Trophoblast cell (in vitro differentiated cells and primary cell): ENCODE measurements around the gene GCN1.

ENCODE experiments used
- DNase-seq, 2 donors: peaks; one replicate each; pipeline ENCODE4 v3.0.0-alpha.2; 2016
- H2AFZ ChIP-seq: 2 replicates; pipeline ENCODE4 v1.6.1; 2013; ENCODE audit warnings: low read length, moderate library complexity, mild to moderate bottlenecking; ENCODE audit not compliant: insufficient read depth, poor library complexity
- H2AK5ac ChIP-seq: 2 replicates; pipeline ENCODE4 v1.6.1; 2013; ENCODE audit warnings: mild to moderate bottlenecking, low read length
- H2BK120ac ChIP-seq: 2 replicates; pipeline ENCODE4 v1.6.1; 2013; ENCODE audit warnings: low read length, mild to moderate bottlenecking, moderate library complexity; ENCODE audit not compliant: insufficient read depth, poor library complexity
- H2BK12ac ChIP-seq: 2 replicates; pipeline ENCODE4 v1.6.1; 2013; ENCODE audit warnings: mild to moderate bottlenecking, low read length, moderate library complexity
- H2BK5ac ChIP-seq: 2 replicates; pipeline ENCODE4 v1.6.1; 2013; ENCODE audit warnings: low read length, low read depth, moderate library complexity, mild to moderate bottlenecking; ENCODE audit not compliant: poor library complexity
- H3K14ac ChIP-seq: 2 replicates; pipeline ENCODE4 v1.6.1; 2013; ENCODE audit warnings: mild to moderate bottlenecking, low read length
- H3K18ac ChIP-seq: 2 replicates; pipeline ENCODE4 v1.6.1; 2013; ENCODE audit warnings: mild to moderate bottlenecking, low read length
- H3K23ac ChIP-seq: 2 replicates; pipeline ENCODE4 v1.6.1; 2013; ENCODE audit warnings: low read length
- H3K27ac ChIP-seq: 2 replicates; pipeline ENCODE4 v1.5.1; 2013; ENCODE audit warnings: low read depth, mild to moderate bottlenecking, inconsistent platforms, low read length, moderate library complexity
- H3K27me3 ChIP-seq: 2 replicates; pipeline ENCODE4 v1.6.1; 2013; ENCODE audit warnings: inconsistent platforms, mild to moderate bottlenecking, low read length, moderate library complexity; ENCODE audit not compliant: insufficient read depth
- H3K36me3 ChIP-seq, 2 experiments: 1 replicate in 1 of 2; 2 replicates in 1 of 2; pipeline ENCODE4 v1.6.1; 2013; ENCODE audit warnings: low read length in 2 of 2, mild to moderate bottlenecking in 2 of 2, moderate library complexity in 1 of 2; ENCODE audit not compliant: insufficient read depth in 2 of 2, control insufficient read depth in 1 of 2
- H3K4ac ChIP-seq: 2 replicates; pipeline ENCODE4 v1.6.1; 2013; ENCODE audit warnings: low read depth, mild to moderate bottlenecking, low read length, moderate library complexity
- H3K4me1 ChIP-seq, 2 experiments: 1 replicate in 1 of 2; 2 replicates in 1 of 2; pipeline ENCODE4 v1.6.1; 2013; ENCODE audit warnings: low read length in 2 of 2, mild to moderate bottlenecking in 2 of 2, moderate library complexity in 1 of 2; ENCODE audit not compliant: insufficient read depth in 2 of 2, control insufficient read depth in 1 of 2
- H3K4me2 ChIP-seq: 2 replicates; pipeline ENCODE4 v1.6.1; 2013; ENCODE audit warnings: inconsistent platforms, mild to moderate bottlenecking, low read length, moderate library complexity
- H3K4me3 ChIP-seq: 2 replicates; pipeline ENCODE4 v1.5.1; 2013; ENCODE audit warnings: mild to moderate bottlenecking, low read depth, low read length, inconsistent platforms
- H3K79me1 ChIP-seq: one replicate; pipeline ENCODE4 v1.6.1; 2013; ENCODE audit warnings: low read length
- H3K79me2 ChIP-seq: 2 replicates; pipeline ENCODE4 v1.6.1; 2013; ENCODE audit warnings: low read length, mild to moderate bottlenecking; ENCODE audit not compliant: control insufficient read depth, insufficient read depth, poor library complexity
- H3K9ac ChIP-seq: 2 replicates; pipeline ENCODE4 v1.6.1; 2013; ENCODE audit warnings: mild to moderate bottlenecking, low read length
- H3K9me3 ChIP-seq: 2 replicates; pipeline ENCODE4 v1.6.1; 2013; ENCODE audit warnings: low read depth, mild to moderate bottlenecking, control low read depth, inconsistent platforms, low read length; ENCODE audit not compliant: insufficient read depth
- H4K12ac ChIP-seq: 2 replicates; pipeline ENCODE4 v1.6.1; 2013; ENCODE audit warnings: low read depth, mild to moderate bottlenecking, low read length, moderate library complexity
- H4K8ac ChIP-seq: 2 replicates; pipeline ENCODE4 v1.6.1; 2013; ENCODE audit warnings: low read depth, mild to moderate bottlenecking, low read length, moderate library complexity
- H4K91ac ChIP-seq: one replicate; pipeline ENCODE4 v1.6.1; 2013; ENCODE audit warnings: low read depth, mild to moderate bottlenecking, low read length, moderate library complexity
- WGBS: extraction: QIAGEN DNeasy Blood & Tissue Kit; methylation state at CpG from one replicate; pipeline ENCODE4 v1.1.7; 2013; ENCODE audit warnings: missing lambda C conversion rate; ENCODE audit not compliant: insufficient read length, insufficient coverage; ENCODE audit errors: extremely low coverage; 5-methylcytosine and 5-hydroxymethylcytosine counted together

Gene GCN1

GRCh38 chr12:120132863-120133385 is 61.6 kb downstream of the GCN1 start:
- Histone ChIP-seq H3K27me3 (no peaks in the 10 kb centered on the region), H2AK5ac (no peak overlapping the region), H2BK12ac (no peak overlapping the region), H3K27ac (no peak overlapping the region), H3K18ac (no peak overlapping the region), H3K9ac (no peak overlapping the region), H3K4me2 (no peak overlapping the region), H2BK5ac (no peak overlapping the region), H3K4ac (no peak overlapping the region), H3K79me1 (no peaks in the 10 kb centered on the region), H2BK120ac (no peak overlapping the region), H4K8ac (no peak overlapping the region), H3K23ac (no peak overlapping the region), H2AFZ (no peak overlapping the region), H3K4me1 (peaks cover 0 to 3% of the 10 kb centered on the region in 2 experiments), H3K36me3 (peaks cover 85 to 90% of the 10 kb centered on the region in 2 experiments), H3K4me3 (no peak overlapping the region), H4K12ac (no peak overlapping the region), H3K79me2 (no peaks in the 10 kb centered on the region), H3K9me3 (peaks cover 2% of the 10 kb centered on the region), H3K14ac (no peak overlapping the region), H4K91ac (no peak overlapping the region)
- no CpG with 5 or more reads among the region's 6 CpGs for WGBS
- DNase-seq: no peak

DNA sequence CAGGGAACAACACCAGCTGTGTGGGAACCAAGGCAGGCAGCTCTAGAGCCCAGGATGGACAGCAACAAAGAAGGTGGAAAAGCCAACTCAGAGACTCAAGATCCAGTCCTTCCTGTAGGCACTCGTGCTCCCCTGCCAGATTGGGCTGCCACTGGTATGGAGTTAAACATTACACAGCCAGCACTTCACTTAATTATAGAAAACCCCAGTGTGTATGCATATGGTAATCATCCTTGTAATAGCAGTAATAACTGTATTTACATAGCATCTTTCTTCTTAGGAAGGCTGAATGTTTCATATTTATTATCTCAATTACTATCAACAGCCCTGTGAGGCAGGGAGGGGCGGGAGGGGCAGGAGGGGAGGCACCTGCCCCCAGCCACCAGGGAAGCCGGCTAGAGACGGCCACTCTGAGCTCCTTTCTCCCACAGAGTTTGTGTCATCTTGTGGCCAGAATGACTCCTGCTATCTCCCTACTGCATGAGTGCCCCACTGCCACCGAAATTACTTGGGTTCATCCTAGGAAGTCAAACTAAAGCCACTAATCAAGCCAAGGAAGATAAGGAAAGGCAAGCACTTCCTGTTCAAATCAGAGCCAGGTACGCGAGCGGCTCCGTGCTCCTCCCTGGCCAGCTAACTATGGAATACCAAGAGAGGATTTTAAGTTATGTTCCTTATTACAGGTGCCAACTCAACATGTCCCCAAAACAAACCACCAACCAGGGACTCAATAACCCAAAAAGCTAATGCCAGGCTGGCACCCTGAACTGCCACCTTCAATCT is 62.3 kb downstream of the GCN1 start:
- no peaks in the 10 kb centered on the region for H3K79me2 ChIP-seq
- no CpG with 5 or more reads among the region's 9 CpGs for WGBS
- no peaks in the 10 kb centered on the region for H3K79me1 ChIP-seq

GRCh38 chr12:120131116-120131515 is 63.4 kb downstream of the GCN1 start:
- no peak overlapping the region for H3K23ac ChIP-seq
- H3K79me2 ChIP-seq: no peaks in the 10 kb centered on the region
- no peaks in the 10 kb centered on the region for H3K4me1 ChIP-seq
- H3K27ac ChIP-seq: no peak overlapping the region
- H2BK5ac ChIP-seq: no peak overlapping the region
- DNase-seq: no peak
- H2BK12ac ChIP-seq: no peak overlapping the region
- no peak overlapping the region for H4K12ac ChIP-seq
- no peak overlapping the region for H3K18ac ChIP-seq
- no peak overlapping the region for H4K8ac ChIP-seq
- no peak overlapping the region for H2BK120ac ChIP-seq
- no peak overlapping the region for H3K4me2 ChIP-seq
- no peak overlapping the region for H2AFZ ChIP-seq
- no peaks in the 10 kb centered on the region for H3K27me3 ChIP-seq
- H3K79me1 ChIP-seq: no peaks in the 10 kb centered on the region
- no peak overlapping the region for H4K91ac ChIP-seq
- no peak overlapping the region for H3K9ac ChIP-seq
- no peak overlapping the region for H2AK5ac ChIP-seq
- peaks cover 2% of the 10 kb centered on the region for H3K9me3 ChIP-seq
- no peak overlapping the region for H3K4ac ChIP-seq
- H3K36me3 ChIP-seq: peaks cover 76 to 87% of the 10 kb centered on the region in 2 experiments
- no CpG with 5 or more reads among the region's 15 CpGs for WGBS
- H3K4me3 ChIP-seq: no peak overlapping the region
- no peak overlapping the region for H3K14ac ChIP-seq

More for the DNA sequence above, 62.3 kb downstream of the GCN1 start:
- Histone ChIP-seq H3K18ac (no peak overlapping the region), H3K4me3 (no peak overlapping the region), H2AFZ (no peak overlapping the region), H2BK5ac (no peak overlapping the region), H4K12ac (no peak overlapping the region), H2AK5ac (no peak overlapping the region), H3K14ac (no peak overlapping the region), H3K27me3 (no peaks in the 10 kb centered on the region), H3K4me2 (no peak overlapping the region), H3K27ac (no peak overlapping the region), H3K9me3 (peaks cover 2% of the 10 kb centered on the region), H3K4me1 (peaks cover 0 to 3% of the 10 kb centered on the region in 2 experiments), H3K36me3 (peaks cover 84 to 90% of the 10 kb centered on the region in 2 experiments), H3K23ac (no peak overlapping the region), H2BK120ac (no peak overlapping the region), H3K4ac (no peak overlapping the region), H3K9ac (no peak overlapping the region), H4K8ac (no peak overlapping the region), H2BK12ac (no peak overlapping the region), H4K91ac (no peak overlapping the region)
- no peak for DNase-seq

- no peak overlapping the region for H4K91ac ChIP-seq
- no peak overlapping the region for H3K27ac ChIP-seq
- no peak overlapping the region for H2BK5ac ChIP-seq
- no peaks in the 10 kb centered on the region for H3K79me2 ChIP-seq
- no peak overlapping the region for H3K4ac ChIP-seq
- no peak overlapping the region for H3K14ac ChIP-seq
- no peak overlapping the region for H3K23ac ChIP-seq
- H3K4me1 ChIP-seq: no peaks in the 10 kb centered on the region
- no peak overlapping the region for H3K18ac ChIP-seq
- no peaks in the 10 kb centered on the region for H3K79me1 ChIP-seq
- peaks cover 75 to 83% of the 10 kb centered on the region in 2 experiments for H3K36me3 ChIP-seq
- H3K27me3 ChIP-seq: no peaks in the 10 kb centered on the region
- peaks cover 2% of the 10 kb centered on the region for H3K9me3 ChIP-seq
- no peak overlapping the region for H4K8ac ChIP-seq
- WGBS: no CpG with 5 or more reads among the region's 6 CpGs
- H3K4me3 ChIP-seq: no peak overlapping the region
- no peak overlapping the region for H2AK5ac ChIP-seq
- no peak overlapping the region for H2BK120ac ChIP-seq
- no peak overlapping the region for H3K4me2 ChIP-seq
- no peak overlapping the region for H2BK12ac ChIP-seq
- H2AFZ ChIP-seq: no peak overlapping the region
- H3K9ac ChIP-seq: no peak overlapping the region
- no peak overlapping the region for H4K12ac ChIP-seq
- no peak for DNase-seq
Measured at GRCh38 chr12:120130011-120130410, 64.5 kb downstream of the GCN1 start.
